ENCODE measurements around the gene FRAS1.
"Not testable (repeated sequence)": the region's sequence is repeated elsewhere in the genome, so short reads cannot be mapped to it uniquely, and the experiment has no call there.

The FRAS1 gene

GRCh38 chr4:78520808-78521226 is 463.7 kb downstream of the FRAS1 start:
- DNase-seq = no peak

GRCh38 chr4:78524009-78524408 is 466.9 kb downstream of the FRAS1 start:
- DNase-seq = no peak

GRCh38 chr4:78525559-78525958 is 468.4 kb downstream of the FRAS1 start:
- no peak for DNase-seq

- DNase-seq = no peak
Measured at GRCh38 chr4:78527103-78527502, 470.0 kb downstream of the FRAS1 start.

GRCh38 chr4:78527555-78527954 is 470.4 kb downstream of the FRAS1 start:
- DNase-seq = no peak

GRCh38 chr4:78528327-78528726 is 471.2 kb downstream of the FRAS1 start:
- DNase-seq = no peak

GRCh38 chr4:78529569-78530209 is 472.6 kb downstream of the FRAS1 start:
- DNase-seq = no peak

- DNase-seq = no peak
Measured at GRCh38 chr4:78532046-78532445, 474.9 kb downstream of the FRAS1 start.

- DNase-seq = no peak
Measured at GRCh38 chr4:78533854-78534253, 476.7 kb downstream of the FRAS1 start.

- DNase-seq = no peak
Measured at GRCh38 chr4:78534286-78534955, 477.3 kb downstream of the FRAS1 start.

- DNase-seq = no peak
Measured at GRCh38 chr4:78542373-78542772, 485.2 kb downstream of the FRAS1 start.

GRCh38 chr4:78543424-78544125 is 486.5 kb downstream of the FRAS1 start:
- DNase-seq = no peak

GRCh38 chr4:78544678-78545077 is 487.6 kb downstream of the FRAS1 start:
- no peak for DNase-seq

GRCh38 chr4:78545275-78546246 is 488.4 kb downstream of the FRAS1 start:
- no peak for DNase-seq

- DNase-seq = not testable (repeated sequence)
Measured at GRCh38 chr4:78547899-78548298, 490.8 kb downstream of the FRAS1 start.

- DNase-seq = not testable (repeated sequence)
Measured at GRCh38 chr4:78548889-78549288, 491.8 kb downstream of the FRAS1 start.

GRCh38 chr4:78551420-78552351 is 494.6 kb downstream of the FRAS1 start, which contains the start of gene ANXA3:
ANXA3 (plus strand) TSS chr4:78551770; CDS start chr4:78554474, 2,704 bp downstream.
- no peak for DNase-seq

GRCh38 chr4:78552389-78553042 is 495.4 kb downstream of the FRAS1 start:
- DNase-seq = no peak

- no peak for DNase-seq
Measured at GRCh38 chr4:78553043-78553396, 495.9 kb downstream of the FRAS1 start.

- no peak for DNase-seq
Measured at GRCh38 chr4:78553529-78554060, 496.5 kb downstream of the FRAS1 start.

- no peak for DNase-seq
Measured at GRCh38 chr4:78556665-78557064, 499.5 kb downstream of the FRAS1 start.
